Mammary epithelial cell (primary cell): ENCODE measurements around the gene STXBP5L.

Source experiments
- CTCF ChIP-seq, 2 donors: IDR thresholded peaks in 1 of 2; conservative IDR thresholded peaks in 1 of 2; 2 replicates each; pipeline ENCODE4 v1.5.1; 2011 to 2012; ENCODE audit warnings: inconsistent platforms in 2 of 2, low read length in 2 of 2, mild to moderate bottlenecking in 2 of 2, control low read depth in 1 of 2, low read depth in 1 of 2; ENCODE audit not compliant: insufficient read depth in 1 of 2; ENCODE audit errors: extremely low read depth in 1 of 2
- EZH2 ChIP-seq: IDR thresholded peaks from 2 replicates; pipeline ENCODE4 v1.6.1; 2012; ENCODE audit warnings: low read length, inconsistent platforms, borderline replicate concordance

- TF ChIP-seq CTCF (conservative IDR thresholded peaks at IDR 0.05 in 1 of 2, IDR thresholded peaks at IDR 0.05 in 1 of 2; ENCODE audit: extremely low read depth in 1 of 2, insufficient read depth in 1 of 2, low read depth in 1 of 2, low read length in 2 of 2) (no peak), EZH2 (no peak)
Measured at GRCh38 chr3:121431726-121432517, 523.9 kb downstream of the STXBP5L start.
